K562 (cell line): ENCODE data around the gene SLC3A2. TPM values are rescaled to one million over a fixed set of nuclear protein-coding genes. Genes with fewer than 3 reads are reported as not detected.

Experiments used
- ATAC-seq: fragments of 200-7000 bp; cut with Tn5 transposase; 3 replicates; pipeline ENCODE4 v1.9.1; 2020; ENCODE audit warnings: moderate library complexity
- BruUV-seq: library from RNA; stranded (reverse); fragments of 400-500 nt; replicated peaks from 2 replicates; lab custom pipeline; 2021; lab: Mats Ljungman, UMichigan
- CTCF ChIA-PET: fragments of 300-600 bp; formaldehyde crosslinking; extraction: SDS; loops from one replicate; lab custom pipeline; 2021; ENCODE audit warnings: low intra/inter-chr PET ratio; lab: Yijun Ruan, JAX
- POLR2A ChIA-PET: fragments of 300-600, 350-650 bp; sonication (Branson Sonifier 250); formaldehyde crosslinking; extraction: SDS; loops from one replicate; lab custom pipeline; 2021; ENCODE audit warnings: antibody characterized with exemption, inconsistent platforms; lab: Yijun Ruan, JAX
- DNase-seq, 4 experiments: peaks; one replicate each; pipeline versions ENCODE4 v3.0.0 to v3.0.0-alpha.2; 2011 to 2018; ENCODE audit warnings: low spot score in 3 of 4, mixed read lengths in 3 of 4; ENCODE audit errors: extremely low read depth in 1 of 4
- FAIRE-seq: peaks from 2 replicates; lab custom pipeline; 2011; peaks lifted over from hg19 to GRCh38; lab: Jason Lieb, UNC
- H2AFZ ChIP-seq: 2 replicates; pipeline ENCODE4 v1.6.0; 2011; ENCODE audit warnings: low read depth, low read length, control low read depth, inconsistent platforms
- H3K27ac ChIP-seq: fragments of 200-600 bp; 3 replicates; pipeline ENCODE4 v1.8.0; 2011; ENCODE audit warnings: low read depth, mild to moderate bottlenecking, control low read depth, inconsistent platforms, low read length, moderate library complexity, mixed read lengths; ENCODE audit errors: extremely low read depth
- H3K27me3 ChIP-seq, 2 experiments: fragments of 300-600 bp in 1 of 2; 2 replicates in 1 of 2; 3 replicates in 1 of 2; pipeline versions ENCODE4 v1.6.0 to v1.8.0; 2011; ENCODE audit warnings: inconsistent platforms in 2 of 2, low read length in 2 of 2, mild to moderate bottlenecking in 1 of 2, mixed read lengths in 1 of 2, moderate library complexity in 1 of 2; ENCODE audit not compliant: control insufficient read depth in 2 of 2, insufficient read depth in 2 of 2
- H3K36me3 ChIP-seq: fragments of 300-600 bp; 3 replicates; pipeline ENCODE4 v1.8.0; 2011; ENCODE audit warnings: mild to moderate bottlenecking, low read length, inconsistent platforms; ENCODE audit not compliant: control insufficient read depth, insufficient read depth
- H3K4me1 ChIP-seq, 2 experiments: fragments of 200-600 bp in 1 of 2; replicated peaks in 1 of 2; 2 replicates in 1 of 2; 3 replicates in 1 of 2; pipeline versions ENCODE4 v1.5.1 to v1.8.0; 2011; ENCODE audit warnings: inconsistent platforms in 2 of 2, low read length in 2 of 2, mild to moderate bottlenecking in 1 of 2, mixed read lengths in 1 of 2, moderate library complexity in 1 of 2; ENCODE audit not compliant: control insufficient read depth in 2 of 2, insufficient read depth in 2 of 2
- H3K4me2 ChIP-seq: 2 replicates; pipeline ENCODE4 v1.6.1; 2011; ENCODE audit warnings: low read length, control low read depth, inconsistent platforms, mixed read lengths; ENCODE audit not compliant: insufficient read depth
- H3K4me3 ChIP-seq: fragments of 200-600 bp; sonication (generic), shearing (Covaris generic); 2 replicates; pipeline ENCODE4 v1.5.1; 2016; ENCODE audit warnings: control low read depth, inconsistent platforms
- H3K79me2 ChIP-seq: fragments of 200-600 bp; 3 replicates; pipeline ENCODE4 v1.8.0; 2011; ENCODE audit warnings: low read length, inconsistent platforms; ENCODE audit not compliant: control insufficient read depth, insufficient read depth
- H3K9ac ChIP-seq, 2 experiments: 2 replicates each; pipeline versions ENCODE4 v1.6.0 to v1.6.1; 2011; ENCODE audit warnings: low read depth in 2 of 2, low read length in 2 of 2, control low read depth in 1 of 2, inconsistent platforms in 1 of 2, mild to moderate bottlenecking in 1 of 2, mixed read lengths in 1 of 2; ENCODE audit not compliant: insufficient read depth in 1 of 2
- H3K9me1 ChIP-seq: one replicate; pipeline ENCODE4 v1.6.0; 2011; ENCODE audit warnings: inconsistent platforms, mild to moderate bottlenecking, low read length, moderate library complexity; ENCODE audit not compliant: control insufficient read depth, insufficient read depth
- H3K9me3 ChIP-seq: replicated peaks from 2 replicates; pipeline ENCODE4 v1.5.1; 2011; ENCODE audit warnings: low read depth, low read length, inconsistent platforms; ENCODE audit not compliant: control insufficient read depth, insufficient read depth
- H4K20me1 ChIP-seq: replicated peaks from 2 replicates; pipeline ENCODE4 v1.6.1; 2011; ENCODE audit warnings: low read length, inconsistent platforms, mixed read lengths; ENCODE audit not compliant: control insufficient read depth, insufficient read depth
- CBFA2T3 ChIP-seq: fragments of 450-650 bp; IDR thresholded peaks from 2 replicates; pipeline ENCODE4 v1.6.1; 2017
- FOXA3 ChIP-seq, 2 experiments: fragments of 450-650 bp in 1 of 2; sonication (generic) in 1 of 2; formaldehyde crosslinking; IDR thresholded peaks in 1 of 2; conservative IDR thresholded peaks in 1 of 2; 2 replicates each; pipeline versions ENCODE4 v1.4.0 to v1.8.0; 2020 to 2022; ENCODE audit warnings: mild to moderate bottlenecking in 2 of 2, missing genetic modification reagents in 1 of 2
- FOXK2 ChIP-seq, 2 experiments: fragments of 450-650 bp; IDR thresholded peaks in 1 of 2; conservative IDR thresholded peaks in 1 of 2; 2 replicates each; pipeline ENCODE4 v1.6.1; 2016; ENCODE audit warnings: low read depth in 2 of 2, mild to moderate bottlenecking in 1 of 2
- KAT7 ChIP-seq: sonication (generic); formaldehyde crosslinking; IDR thresholded peaks from 2 replicates; pipeline ENCODE4 v1.8.0; 2022; ENCODE audit warnings: missing genetic modification reagents, mild to moderate bottlenecking, borderline replicate concordance
- MAZ ChIP-seq, 2 experiments: fragments of 450-650 bp in 1 of 2; sonication (generic) in 1 of 2; formaldehyde crosslinking; IDR thresholded peaks in 1 of 2; conservative IDR thresholded peaks in 1 of 2; 2 replicates each; pipeline versions ENCODE4 v1.4.0 to v1.5.0; 2020; ENCODE audit warnings: mild to moderate bottlenecking in 1 of 2, missing genetic modification reagents in 1 of 2
- RFX7 ChIP-seq: fragments of 250-450 bp; sonication (Bioruptor Pico); IDR thresholded peaks from 2 replicates; pipeline ENCODE4 v1.5.1; 2021; ENCODE audit warnings: mild to moderate bottlenecking
- TBL1XR1 ChIP-seq, 2 experiments: IDR thresholded peaks; 2 replicates each; pipeline ENCODE4 v1.6.1; 2012; ENCODE audit warnings: improper control_type of control experiment in 2 of 2, low read length in 2 of 2, mild to moderate bottlenecking in 1 of 2
- ZNF274 ChIP-seq: IDR thresholded peaks from 2 replicates; pipeline ENCODE4 v1.6.1; 2011; ENCODE audit warnings: low read depth, mild to moderate bottlenecking, low read length, moderate library complexity, borderline replicate concordance
- ZNF584 ChIP-seq: fragments of 200-800 bp; sonication (Bioruptor generic); IDR thresholded peaks from 2 replicates; pipeline ENCODE4 v1.6.1; 2016; ENCODE audit warnings: low read depth, mild to moderate bottlenecking, missing genetic modification characterization, missing compliant biosample characterization
- WGBS: fragments of 100-300 bp; shearing (Covaris generic); methylation state at CpG from one replicate; pipeline ENCODE4 v1.1.6; 2016; ENCODE audit warnings: low coverage, mixed read lengths; ENCODE audit not compliant: insufficient coverage; ENCODE audit errors: missing lambda C conversion rate; 5-methylcytosine and 5-hydroxymethylcytosine counted together
- in situ Hi-C: fragments of 300-500 bp; cut with MboI; formaldehyde crosslinking; loops from 4 replicates; pipeline ENCODE4 v1.15.0; 2018; ENCODE audit warnings: inconsistent platforms, mixed read lengths
- intact Hi-C: fragments of 100-400 bp; cut with micrococcal nuclease; formaldehyde crosslinking; loops from 2 replicates; pipeline ENCODE4 v1.14.2; 2022
- polyA plus RNA-seq, 8 experiments: library from polyadenylated mRNA; depleted of rRNA in 4 of 8; stranded (reverse) in 5 of 8; unstranded in 3 of 8; fragments of >200 nt; fragmentation: Nextera tagmentation in 2 of 8; fragmentation: Illumina TruSeq in 1 of 8; extraction: Ambion mirVana in 2 of 8; extraction: Trizol in 1 of 8; gene quantifications; 2 replicates each; pipeline versions ENCODE4 v1.2.1 to v1.2.3, GENCODE V29; 2011 to 2014; ENCODE audit warnings: inconsistent platforms in 1 of 8, missing spikeins in 1 of 8
- total RNA-seq, 7 experiments: library from RNA; depleted of rRNA in 6 of 7; stranded (reverse); fragments of >200 nt in 6 of 7; fragmentation: Illumina TruSeq in 2 of 7; extraction: Trizol in 2 of 7; gene quantifications; 2 replicates each; pipeline versions ENCODE4 v1.2.1 to v1.2.3, GENCODE V29; 2011 to 2021; ENCODE audit warnings: low replicate concordance in 1 of 7
- TF ChIP-seq, protein P1 (sequence below), 3 experiments: fragments of 200-800 bp in 1 of 3; sonication (Bioruptor generic) in 1 of 3; sonication (generic) in 1 of 3; formaldehyde crosslinking in 1 of 3; IDR thresholded peaks; 2 replicates each; pipeline versions ENCODE4 v1.6.1 to v1.8.0; 2016 to 2022; ENCODE audit warnings: mild to moderate bottlenecking in 2 of 3, missing compliant biosample characterization in 2 of 3, missing genetic modification characterization in 2 of 3, missing genetic modification reagents in 1 of 3
- TF ChIP-seq, protein P2 (sequence below): fragments of 450-650 bp; IDR thresholded peaks from 2 replicates; pipeline ENCODE4 v1.6.1; 2014; ENCODE audit warnings: low read depth, mild to moderate bottlenecking, moderate library complexity, borderline replicate concordance
- TF ChIP-seq, protein P3 (sequence below): IDR thresholded peaks from 2 replicates; pipeline ENCODE4 v1.6.1; 2014; ENCODE audit warnings: antibody characterized with exemption
- TF ChIP-seq, protein P4 (sequence below): sonication (generic); formaldehyde crosslinking; IDR thresholded peaks from 2 replicates; pipeline ENCODE4 v1.8.1; 2022; ENCODE audit warnings: missing genetic modification reagents

Gene SLC3A2
- total and polyA plus RNA-seq, 9 of the 15 experiments (the other 6 are each of a cell fraction or from before 2014, with no cell fraction given), result 20.0 to 296 (median 214) TPM

DNA sequence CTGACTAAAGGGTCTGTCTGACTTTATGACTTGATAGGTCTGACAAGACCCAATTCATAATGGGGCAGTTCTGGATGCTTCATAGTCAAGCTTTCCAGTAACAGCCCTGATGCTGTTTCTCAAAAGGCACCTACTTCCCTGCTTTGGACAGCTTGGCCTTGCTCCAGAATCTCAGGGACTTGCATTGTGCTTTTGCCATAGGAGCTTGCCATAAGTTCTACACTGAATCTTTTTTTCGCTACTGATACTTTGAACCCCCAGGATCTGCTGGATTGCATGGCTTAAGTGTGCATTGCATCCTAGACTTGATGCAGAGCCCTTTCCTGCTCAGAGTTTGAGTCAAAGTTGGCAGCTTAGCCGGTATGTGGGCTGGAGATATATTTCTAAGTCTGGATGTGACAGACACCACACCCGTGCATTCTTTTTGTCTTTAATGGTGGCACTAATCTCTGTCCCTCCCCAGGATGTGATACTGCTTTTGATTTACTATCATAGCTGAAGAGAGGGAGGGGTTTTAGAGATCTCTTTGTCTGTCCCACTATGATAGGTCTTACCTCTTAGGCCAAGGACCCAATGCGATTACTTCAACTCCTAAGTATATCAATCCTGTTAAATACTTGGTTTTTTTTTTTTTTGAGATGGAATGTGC is 16.9 kb upstream of the SLC3A2 start:
- no peak overlapping the region for H3K9ac ChIP-seq
- DNase-seq (no peak), FAIRE-seq (no peak), ATAC-seq (no peak)
- POLR2A ChIA-PET, result interaction anchor here (0.6 to 7.2 kb wide), 10 partner anchors 9 to 450 kb away, joined by 3 to 45 read pairs (median 8); partner anchors contain the start of genes SLC3A2 and WDR74
- H3K27me3 ChIP-seq, result no peaks in the 10 kb centered on the region
- 71% methylated on average over 4 of the region's 4 CpGs for WGBS
- H3K4me1 ChIP-seq, result peaks cover 22 to 28% of the 10 kb centered on the region in 2 experiments; a peak in 4 of 5 replicates
- H3K36me3 ChIP-seq, result peaks cover 61% of the 10 kb centered on the region
- H3K4me3 ChIP-seq, result no peak overlapping the region
- in situ Hi-C loops (loop anchor here (25.0 kb wide), 1 partner anchor 477 kb away; no protein-coding TSS in a partner anchor), intact Hi-C loops (loop anchor here (2.0 to 5.0 kb wide), 3 partner anchors 17 to 137 kb away; partner anchors contain the start of genes HNRNPUL2, NXF1, SLC3A2 and TTC9C)
- no peak overlapping the region for H2AFZ ChIP-seq
- H3K27ac ChIP-seq, result no peak overlapping the region
- H3K9me1 ChIP-seq, result no peaks in the 10 kb centered on the region
- no peak overlapping the region for H3K4me2 ChIP-seq
- BruUV-seq, result no TSS peak
- peaks cover 13% of the 10 kb centered on the region for H4K20me1 ChIP-seq
- CTCF ChIA-PET, result interaction anchor here (4.1 kb wide), 1 partner anchor 77 kb away, joined by 51 read pairs; the partner anchor contains the start of gene TMEM179B
- peaks cover 96% of the 10 kb centered on the region for H3K79me2 ChIP-seq
- no peaks in the 10 kb centered on the region for H3K9me3 ChIP-seq
- no peak for TF ChIP-seq TBL1XR1 (IDR thresholded peaks at IDR 0.05; ENCODE audit: low read length in 2 of 2)
- TF ChIP-seq MAZ (CRISPR knock-in tag; conservative IDR thresholded peaks at IDR 0.05 in 1 of 2, IDR thresholded peaks at IDR 0.05 in 1 of 2), result no peak
- TF ChIP-seq, protein P1, sequence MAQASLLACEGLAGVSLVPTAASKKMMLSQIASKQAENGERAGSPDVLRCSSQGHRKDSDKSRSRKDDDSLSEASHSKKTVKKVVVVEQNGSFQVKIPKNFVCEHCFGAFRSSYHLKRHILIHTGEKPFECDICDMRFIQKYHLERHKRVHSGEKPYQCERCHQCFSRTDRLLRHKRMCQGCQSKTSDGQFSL (CRISPR knock-in tag; IDR thresholded peaks at IDR 0.05), result no peak
- TF ChIP-seq, protein P1 (tag; IDR thresholded peaks at IDR 0.05), result no peak
- no peak for TF ChIP-seq ZNF274
- TF ChIP-seq KAT7, result no peak
- no peak for TF ChIP-seq RFX7
- no peak for TF ChIP-seq ZNF584
- TF ChIP-seq CBFA2T3, result no peak
- TF ChIP-seq, protein P2, sequence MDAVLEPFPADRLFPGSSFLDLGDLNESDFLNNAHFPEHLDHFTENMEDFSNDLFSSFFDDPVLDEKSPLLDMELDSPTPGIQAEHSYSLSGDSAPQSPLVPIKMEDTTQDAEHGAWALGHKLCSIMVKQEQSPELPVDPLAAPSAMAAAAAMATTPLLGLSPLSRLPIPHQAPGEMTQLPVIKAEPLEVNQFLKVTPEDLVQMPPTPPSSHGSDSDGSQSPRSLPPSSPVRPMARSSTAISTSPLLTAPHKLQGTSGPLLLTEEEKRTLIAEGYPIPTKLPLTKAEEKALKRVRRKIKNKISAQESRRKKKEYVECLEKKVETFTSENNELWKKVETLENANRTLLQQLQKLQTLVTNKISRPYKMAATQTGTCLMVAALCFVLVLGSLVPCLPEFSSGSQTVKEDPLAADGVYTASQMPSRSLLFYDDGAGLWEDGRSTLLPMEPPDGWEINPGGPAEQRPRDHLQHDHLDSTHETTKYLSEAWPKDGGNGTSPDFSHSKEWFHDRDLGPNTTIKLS, result no peak
- TF ChIP-seq, protein P3, sequence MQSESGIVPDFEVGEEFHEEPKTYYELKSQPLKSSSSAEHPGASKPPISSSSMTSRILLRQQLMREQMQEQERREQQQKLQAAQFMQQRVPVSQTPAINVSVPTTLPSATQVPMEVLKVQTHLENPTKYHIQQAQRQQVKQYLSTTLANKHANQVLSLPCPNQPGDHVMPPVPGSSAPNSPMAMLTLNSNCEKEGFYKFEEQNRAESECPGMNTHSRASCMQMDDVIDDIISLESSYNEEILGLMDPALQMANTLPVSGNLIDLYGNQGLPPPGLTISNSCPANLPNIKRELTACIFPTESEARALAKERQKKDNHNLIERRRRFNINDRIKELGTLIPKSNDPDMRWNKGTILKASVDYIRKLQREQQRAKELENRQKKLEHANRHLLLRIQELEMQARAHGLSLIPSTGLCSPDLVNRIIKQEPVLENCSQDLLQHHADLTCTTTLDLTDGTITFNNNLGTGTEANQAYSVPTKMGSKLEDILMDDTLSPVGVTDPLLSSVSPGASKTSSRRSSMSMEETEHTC, result no peak
- TF ChIP-seq FOXA3 (CRISPR knock-in tag; conservative IDR thresholded peaks at IDR 0.05 in 1 of 2, IDR thresholded peaks at IDR 0.05 in 1 of 2), result no peak
- TF ChIP-seq, protein P4, sequence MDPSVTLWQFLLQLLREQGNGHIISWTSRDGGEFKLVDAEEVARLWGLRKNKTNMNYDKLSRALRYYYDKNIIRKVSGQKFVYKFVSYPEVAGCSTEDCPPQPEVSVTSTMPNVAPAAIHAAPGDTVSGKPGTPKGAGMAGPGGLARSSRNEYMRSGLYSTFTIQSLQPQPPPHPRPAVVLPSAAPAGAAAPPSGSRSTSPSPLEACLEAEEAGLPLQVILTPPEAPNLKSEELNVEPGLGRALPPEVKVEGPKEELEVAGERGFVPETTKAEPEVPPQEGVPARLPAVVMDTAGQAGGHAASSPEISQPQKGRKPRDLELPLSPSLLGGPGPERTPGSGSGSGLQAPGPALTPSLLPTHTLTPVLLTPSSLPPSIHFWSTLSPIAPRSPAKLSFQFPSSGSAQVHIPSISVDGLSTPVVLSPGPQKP (CRISPR knock-in tag), result no peak
- TF ChIP-seq FOXK2 (conservative IDR thresholded peaks at IDR 0.05 in 1 of 2, IDR thresholded peaks at IDR 0.05 in 1 of 2; ENCODE audit: low read depth in 2 of 2), result no peak
